ENCODE results near the gene SLC5A9. TPM values are rescaled to one million over a fixed set of nuclear protein-coding genes. Genes with fewer than 3 reads are reported as not detected.

Gene SLC5A9
- polyA plus RNA-seq, 10 donors = 0.86 to 3.5 (median 1.6) TPM

Other genes with a start within 250 kb of the SLC5A9 start
- gene TRABD2B, start 225.3 kb upstream of the SLC5A9 start, polyA plus RNA-seq (ENCODE audit: insufficient read length in 10 of 10) = 1 to 10 TPM; 3.2 to 8.2 (median 5.1) TPM
- gene SPATA6, start 249.5 kb downstream of the SLC5A9 start, polyA plus RNA-seq (ENCODE audit: insufficient read length in 10 of 10) = 10 to 100 TPM in 8 of 10 donors, 1 to 10 TPM in 2; 6.8 to 16.2 (median 10.9) TPM